ENCODE data around the gene POU5F1. TPM values are rescaled to one million over a fixed set of nuclear protein-coding genes. Genes with fewer than 3 reads are reported as not detected.
"Not testable (repeated sequence)": the region's sequence is repeated elsewhere in the genome, so short reads cannot be mapped to it uniquely, and the experiment has no call there.

POU5F1 gene
- total and polyA plus RNA-seq, 2 of the 4 experiments (the other 2 are of a cell fraction) = not detected

DNA sequence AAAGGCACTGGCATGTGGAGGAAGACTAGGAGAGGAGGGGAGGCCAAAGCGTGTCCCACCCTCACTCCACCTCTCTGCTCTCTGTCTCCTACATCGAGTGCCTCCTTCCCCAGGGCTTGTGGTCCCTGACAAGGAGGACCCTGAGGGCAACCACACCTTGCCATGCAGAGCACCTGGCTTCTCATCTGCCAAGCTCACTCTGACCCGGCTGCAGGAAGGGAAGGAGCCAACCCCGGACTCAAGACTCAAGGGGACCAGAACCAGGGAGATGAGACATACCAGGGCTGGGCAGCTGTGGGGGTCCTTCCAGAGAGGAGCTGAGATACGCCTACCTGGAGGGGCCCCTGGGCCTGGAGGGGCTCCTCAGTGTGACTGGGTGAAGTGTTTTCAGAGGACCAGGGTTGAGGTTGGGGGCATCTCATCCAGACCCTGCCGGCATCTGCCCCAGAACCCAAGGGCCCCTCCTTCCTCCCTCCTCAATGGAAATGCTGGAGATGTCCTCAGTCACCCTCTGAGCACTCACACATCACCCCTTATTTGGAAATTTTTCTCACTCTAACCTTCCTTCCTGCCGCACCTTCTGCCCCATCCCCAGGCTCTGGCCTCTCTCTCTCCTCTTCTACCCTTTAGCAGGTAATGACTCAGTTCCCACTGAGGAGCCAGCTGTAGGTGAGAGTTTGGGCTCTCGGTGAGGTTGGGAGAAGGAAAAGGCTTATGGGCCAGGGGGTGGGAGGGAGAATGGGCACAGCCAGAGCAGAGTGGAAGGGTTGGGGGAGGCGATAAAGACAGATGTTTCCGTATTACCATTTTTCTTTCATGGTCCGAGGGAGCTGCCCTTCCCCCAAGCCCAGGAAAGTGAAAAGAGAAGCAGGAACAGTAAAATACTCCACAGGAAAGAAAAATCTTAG lies 32.0 kb upstream of the POU5F1 start (continued):
- TF ChIP-seq, protein P1, sequence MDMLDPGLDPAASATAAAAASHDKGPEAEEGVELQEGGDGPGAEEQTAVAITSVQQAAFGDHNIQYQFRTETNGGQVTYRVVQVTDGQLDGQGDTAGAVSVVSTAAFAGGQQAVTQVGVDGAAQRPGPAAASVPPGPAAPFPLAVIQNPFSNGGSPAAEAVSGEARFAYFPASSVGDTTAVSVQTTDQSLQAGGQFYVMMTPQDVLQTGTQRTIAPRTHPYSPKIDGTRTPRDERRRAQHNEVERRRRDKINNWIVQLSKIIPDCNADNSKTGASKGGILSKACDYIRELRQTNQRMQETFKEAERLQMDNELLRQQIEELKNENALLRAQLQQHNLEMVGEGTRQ (IDR thresholded peaks at IDR 0.05; ENCODE audit: low read depth, low read length) = no peak

DNA sequence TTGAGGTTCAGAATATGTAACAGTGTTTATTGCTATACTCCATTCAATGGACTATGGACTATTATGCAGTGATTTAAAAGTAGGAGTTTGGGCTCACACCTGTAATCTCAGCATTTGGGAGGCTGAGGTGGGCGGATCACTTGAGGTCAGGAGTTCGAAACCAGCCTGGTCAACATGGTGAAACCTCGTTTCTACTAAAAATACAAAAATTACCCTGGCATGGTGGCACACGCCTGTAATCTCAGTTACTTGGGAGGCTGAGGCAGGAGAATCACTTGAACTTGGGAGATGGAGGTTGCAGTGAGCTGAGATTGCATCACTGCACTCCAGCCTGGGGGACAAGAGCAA lies 28.6 kb upstream of the POU5F1 start:
- DNase-seq; dilution Hi-C loops (cut with HindIII; ENCODE audit: low sequenced_read_pairs, unreplicated experiment); H3K18ac ChIP-seq (ENCODE audit: low read depth, low read length); H2AK9ac ChIP-seq (replicated peaks; ENCODE audit: low read depth, low read length, poor library complexity); H2AK5ac ChIP-seq (ENCODE audit: low read depth, low read length); H3K9ac ChIP-seq (ENCODE audit: low read depth, low read length); CTCF ChIA-PET; H3K4me1 ChIP-seq (ENCODE audit: control insufficient read depth, insufficient read depth, low read length); H3K27me3 ChIP-seq (ENCODE audit: control insufficient read depth, insufficient read depth, low read length); H2BK120ac ChIP-seq (ENCODE audit: low read depth, low read length); H3K4me2 ChIP-seq (ENCODE audit: low read depth, low read length); H3K9me1 ChIP-seq (ENCODE audit: insufficient read depth, low read length); H4K91ac ChIP-seq (ENCODE audit: insufficient read depth, low read depth, low read length); H4K5ac ChIP-seq (ENCODE audit: low read depth, low read length); H3K56ac ChIP-seq (ENCODE audit: extremely low read depth, insufficient read depth, low read length); H3K27ac ChIP-seq (ENCODE audit: insufficient read depth, low read length); H3K36me3 ChIP-seq (ENCODE audit: control insufficient read depth, insufficient read depth, low read length); H2AFZ ChIP-seq (replicated peaks; ENCODE audit: low read length, poor library complexity); H3K4ac ChIP-seq (ENCODE audit: low read depth, low read length); H3K4me3 ChIP-seq (ENCODE audit: insufficient read depth, low read depth, low read length); H4K20me1 ChIP-seq (ENCODE audit: insufficient read depth, low read length); H3K14ac ChIP-seq (replicated peaks; ENCODE audit: low read depth, low read length); H3K23ac ChIP-seq (ENCODE audit: low read depth, low read length); ATAC-seq (ENCODE audit: low read depth); H2BK5ac ChIP-seq (ENCODE audit: low read depth, low read length, poor library complexity, severe bottlenecking); POLR2A ChIA-PET (ENCODE audit: unreplicated experiment); H4K8ac ChIP-seq (ENCODE audit: low read depth in 2 of 2, low read length in 2 of 2); H2BK20ac ChIP-seq (ENCODE audit: low read depth, low read length); H2BK15ac ChIP-seq (ENCODE audit: low read depth, low read length); BruUV-seq (replicated peaks); H3K9me3 ChIP-seq (ENCODE audit: control insufficient read depth, insufficient read depth, low read length): not testable (repeated sequence)
- no CpG with 5 or more reads among the region's 4 CpGs for WGBS, 2 experiments (ENCODE audit: extremely low coverage in 2 of 2, insufficient read length in 1 of 2)
- in situ Hi-C loops (cut with MboI; ENCODE audit: low sequenced_read_pairs) (loop anchor here (5.0 kb wide), 1 partner anchor 168 kb away; no protein-coding TSS in a partner anchor), intact Hi-C loops (cut with micrococcal nuclease) (loop anchor here (5.0 to 10.0 kb wide), 2 partner anchors 73 to 284 kb away; partner anchors contain the start of genes HLA-C and VARS2)
- peaks cover 13 to 38% of the 10 kb centered on the region in 2 experiments; a peak in 3 of 4 replicates for H3K79me1 ChIP-seq (ENCODE audit: low read depth in 1 of 2, low read length in 2 of 2)
